Amygdala (tissue), 56 donors: ENCODE results near the gene LCORL.

ENCODE experiments used
- DNase-seq, 56 donors: peaks; one replicate each; lab custom pipeline; 2025; lab: John Stamatoyannopoulos, UW

The LCORL gene

GRCh38 chr4:17941731-17942130 is 79.8 kb downstream of the LCORL start:
- DNase-seq, result no peak

DNA sequence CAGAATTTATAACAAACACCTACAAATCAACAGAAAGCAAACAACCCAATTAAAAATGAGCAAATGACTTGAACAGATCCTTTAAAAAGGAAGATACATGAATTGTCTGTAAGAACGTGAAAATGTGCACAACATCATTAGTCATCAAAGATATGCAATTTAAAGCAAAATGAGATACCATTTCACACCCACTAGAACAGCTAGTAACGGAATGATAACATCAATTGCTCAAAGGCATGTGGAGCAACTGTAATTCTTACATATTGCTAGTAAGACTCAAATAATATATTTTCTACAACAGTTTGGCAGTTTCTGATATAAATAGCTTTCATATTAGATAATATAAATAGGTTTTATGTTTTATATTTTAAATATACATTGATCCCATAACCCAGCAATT is 82.5 kb downstream of the LCORL start:
- DNase-seq, result no peak

DNA sequence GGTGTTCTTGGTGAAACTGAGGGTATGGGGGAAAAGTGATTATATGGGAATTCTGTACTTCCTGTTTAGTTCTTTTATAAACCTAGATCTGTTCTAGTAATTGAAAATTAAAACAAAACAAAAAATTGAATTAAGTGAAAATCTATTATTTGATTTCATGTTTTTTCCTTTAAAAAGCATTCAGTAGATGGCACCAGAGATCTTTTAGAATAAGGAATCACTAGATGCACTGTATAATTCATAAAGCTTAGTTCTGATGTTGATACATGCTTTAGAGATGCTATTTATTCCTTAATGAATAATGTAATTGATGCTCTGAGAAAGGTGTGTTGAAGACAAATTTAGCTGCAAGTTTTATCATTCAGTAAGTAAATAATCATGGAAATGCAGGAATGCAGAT is 87.3 kb downstream of the LCORL start:
- DNase-seq, result no peak

DNA sequence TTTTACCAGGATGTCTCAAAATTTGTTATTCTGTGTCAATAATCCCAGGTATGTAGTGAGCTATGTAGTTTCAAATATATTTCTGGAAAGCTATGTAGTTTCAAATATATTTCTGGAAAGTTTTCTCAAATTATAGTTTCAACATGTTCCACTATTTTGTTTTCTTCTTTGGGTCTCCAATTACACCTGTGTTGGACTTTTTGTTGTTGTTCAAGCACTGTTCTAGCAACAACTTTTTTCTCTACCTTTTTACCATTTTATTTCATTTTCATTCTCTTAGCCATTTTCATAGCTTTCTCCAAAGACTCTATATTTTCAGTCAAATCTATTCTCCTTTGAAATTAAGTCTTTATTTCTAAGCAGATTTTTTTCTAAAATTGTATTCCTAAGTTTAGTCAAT is 88.4 kb downstream of the LCORL start:
- DNase-seq, result no peak

- DNase-seq, result no peak
Observed at GRCh38 chr4:17932041-17932440, 89.5 kb downstream of the LCORL start.

- no peak for DNase-seq
Observed at GRCh38 chr4:17930256-17930655, 91.3 kb downstream of the LCORL start.

DNA sequence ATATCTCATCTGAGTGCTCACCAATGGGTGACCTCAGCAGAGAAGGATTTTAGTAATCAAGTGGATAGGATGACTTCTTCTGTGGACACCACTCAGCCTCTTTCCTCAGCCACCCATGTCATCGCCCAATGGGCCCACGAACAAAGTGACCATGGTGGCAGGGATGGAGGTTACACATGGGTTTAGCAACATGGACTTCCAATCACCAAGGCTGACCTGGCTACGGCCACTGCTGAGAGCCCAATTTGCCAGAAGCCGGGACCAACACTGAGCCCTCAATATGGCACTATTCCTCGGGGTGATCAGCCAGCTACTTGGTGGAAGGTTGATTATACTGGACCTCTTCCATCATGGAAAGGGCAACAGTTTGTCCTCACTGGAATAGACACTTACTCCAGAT is 97.4 kb downstream of the LCORL start:
- no peak for DNase-seq

DNA sequence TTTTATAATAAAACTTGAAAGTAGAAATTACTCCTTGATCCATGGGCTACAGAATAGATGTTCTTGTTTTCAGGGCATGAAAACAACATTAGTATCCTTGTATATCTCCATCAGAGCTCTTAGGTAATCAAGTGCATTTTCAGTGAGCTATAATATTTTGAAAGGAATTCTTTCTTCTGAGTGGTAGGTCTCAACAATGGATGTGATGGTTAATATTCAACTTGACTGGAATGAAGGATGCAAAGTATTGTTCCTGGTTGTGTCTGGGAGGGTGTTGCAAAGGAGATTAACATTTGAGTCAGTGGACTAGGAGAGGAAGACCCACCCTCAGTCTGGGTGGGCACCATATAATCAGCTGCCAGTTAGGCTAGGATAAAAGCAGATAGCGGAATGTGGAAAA is 100.1 kb downstream of the LCORL start:
- DNase-seq, result no peak

DNA sequence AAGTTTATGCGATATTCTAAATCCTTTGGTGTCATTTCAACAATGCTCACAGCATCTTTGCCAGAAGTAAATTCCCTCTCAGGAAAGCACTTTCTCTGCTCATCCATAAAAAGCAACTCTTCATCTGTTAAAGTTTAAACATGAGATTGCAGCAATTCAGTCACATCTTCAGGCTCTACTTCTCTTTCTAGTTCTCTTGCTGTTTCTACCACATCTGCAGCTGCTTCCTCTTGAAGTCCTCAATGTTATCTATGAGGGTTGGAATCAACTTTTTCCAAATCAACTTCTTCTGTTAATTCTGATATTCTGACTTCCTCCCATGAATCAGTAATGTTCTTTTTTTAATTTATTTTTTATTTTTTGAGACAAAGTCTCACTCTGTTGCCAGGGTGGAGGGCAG is 100.9 kb downstream of the LCORL start:
- no peak for DNase-seq

GRCh38 chr4:17915439-17915838 is 106.1 kb downstream of the LCORL start:
- no peak for DNase-seq

- DNase-seq, result peak in 11 of 56 donors; percentile 0 to 39 (median 10)
Observed at GRCh38 chr4:17912011-17912410, 109.5 kb downstream of the LCORL start.

GRCh38 chr4:17911608-17912007 is 109.9 kb downstream of the LCORL start:
- no peak for DNase-seq

DNA sequence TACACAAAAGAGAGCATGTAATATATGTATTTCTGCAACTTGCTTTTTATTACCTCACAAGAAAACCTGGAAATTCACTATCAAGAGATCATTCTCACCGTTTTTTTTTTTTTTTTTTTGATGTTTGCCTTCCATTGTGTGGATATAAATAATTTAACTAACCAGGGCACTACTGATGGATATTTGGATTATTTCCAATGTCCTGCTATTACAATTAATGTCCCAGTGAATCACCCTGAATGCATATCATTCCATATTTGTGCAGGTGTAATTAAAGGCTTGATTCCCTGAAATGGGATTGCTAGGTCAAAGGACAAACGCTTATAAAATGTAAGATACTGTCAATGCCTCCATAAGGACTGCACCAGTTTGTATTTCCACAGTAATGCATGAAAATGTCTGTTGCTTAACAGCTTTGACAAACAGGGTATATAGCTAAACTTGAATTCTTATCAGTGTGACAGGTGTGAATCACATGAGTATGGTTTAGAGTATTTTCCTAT is 123.0 kb downstream of the LCORL start:
- no peak for DNase-seq

DNA sequence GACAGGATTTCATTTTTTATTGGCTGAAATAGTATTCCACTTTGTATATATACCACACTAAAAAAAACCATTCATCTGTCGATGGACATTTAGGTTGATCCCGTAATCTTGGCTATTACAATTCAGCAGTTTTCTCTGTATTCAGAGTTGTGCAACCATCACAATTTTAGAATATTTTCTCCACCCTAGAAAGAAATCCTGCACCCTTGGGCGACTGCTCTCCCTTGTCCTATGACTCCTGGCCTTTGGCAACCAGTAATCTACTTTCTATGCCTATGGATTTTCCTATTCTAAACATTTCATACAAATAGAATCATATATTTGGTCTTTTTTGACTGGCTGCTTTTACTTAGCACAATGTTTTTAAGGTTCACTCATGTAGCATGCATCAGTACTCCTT is 126.1 kb downstream of the LCORL start:
- DNase-seq, result no peak

DNA sequence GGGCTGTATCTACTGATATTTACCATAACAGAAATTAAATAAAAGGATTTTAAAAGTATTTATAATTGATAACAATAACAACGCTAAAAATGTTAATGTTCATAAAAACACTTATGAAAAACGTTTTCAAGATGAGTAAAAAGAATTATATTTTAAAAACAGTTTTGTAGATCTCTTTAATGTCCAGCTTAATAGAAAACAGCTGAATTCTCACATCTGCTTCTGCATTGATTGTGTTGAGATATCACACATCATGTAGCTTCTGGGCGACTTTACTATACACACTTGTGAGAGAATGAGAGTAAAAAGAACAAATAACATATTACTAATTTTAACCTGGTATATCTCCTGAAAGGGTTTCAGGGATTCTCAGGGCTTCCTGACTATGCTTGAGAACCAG is 127.1 kb downstream of the LCORL start:
- DNase-seq, result no peak

DNA sequence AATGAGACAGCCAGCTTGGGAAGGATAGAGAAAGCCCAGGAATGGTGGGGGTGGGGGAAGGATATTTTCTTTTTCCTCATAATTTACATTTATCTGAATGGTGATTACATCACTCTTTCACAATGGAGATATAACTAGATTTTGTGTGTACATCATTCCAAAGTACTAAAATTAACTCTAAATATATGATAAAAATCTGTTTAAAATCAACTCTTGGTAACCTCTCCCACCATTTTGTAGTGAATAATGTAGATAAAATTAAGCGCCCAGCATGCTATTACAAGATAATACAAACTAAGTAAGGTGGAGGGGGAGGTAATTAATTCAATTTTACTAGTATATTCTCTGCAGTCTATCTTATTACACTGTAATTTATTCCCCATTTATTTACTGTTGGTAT is 131.9 kb downstream of the LCORL start:
- no peak for DNase-seq

DNA sequence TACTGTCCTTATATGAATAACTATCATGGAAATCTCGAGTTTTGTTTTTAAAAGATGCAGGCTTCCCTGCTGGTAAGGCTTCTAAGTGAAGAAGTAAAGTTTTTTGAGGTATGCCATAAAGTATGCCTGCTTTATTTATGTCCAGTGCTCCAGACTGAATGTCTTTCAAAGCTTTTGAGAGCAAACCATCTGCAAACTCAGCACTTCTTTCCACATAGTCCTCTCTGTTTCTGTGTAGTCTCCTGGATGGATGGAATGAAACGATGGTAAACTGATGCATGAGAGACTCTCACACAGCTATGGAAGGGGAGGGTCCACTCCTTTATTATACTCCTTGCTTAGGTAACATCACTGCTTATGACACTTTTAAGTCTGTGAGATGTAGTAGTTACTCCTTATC is 137.0 kb downstream of the LCORL start:
- DNase-seq, result no peak

DNA sequence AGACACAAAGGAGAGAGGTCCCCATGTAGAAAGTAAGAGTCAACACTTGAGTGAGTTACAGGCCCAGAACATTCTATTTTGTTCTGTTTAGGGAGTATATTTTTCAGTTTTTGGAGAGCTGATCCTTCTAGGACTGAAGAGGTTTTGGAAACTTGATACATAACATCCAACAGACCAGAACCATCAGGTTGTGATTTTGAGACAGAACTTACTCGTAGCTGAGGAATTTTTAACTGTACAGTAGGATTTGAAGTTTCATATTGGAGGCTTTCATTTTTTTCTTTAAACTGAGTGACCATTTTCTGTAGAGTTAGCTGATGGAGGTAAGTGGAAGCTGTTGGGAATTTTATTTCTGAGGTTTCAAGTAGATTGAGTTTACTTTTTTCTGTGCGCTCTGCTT is 137.5 kb downstream of the LCORL start:
- DNase-seq, result no peak

DNA sequence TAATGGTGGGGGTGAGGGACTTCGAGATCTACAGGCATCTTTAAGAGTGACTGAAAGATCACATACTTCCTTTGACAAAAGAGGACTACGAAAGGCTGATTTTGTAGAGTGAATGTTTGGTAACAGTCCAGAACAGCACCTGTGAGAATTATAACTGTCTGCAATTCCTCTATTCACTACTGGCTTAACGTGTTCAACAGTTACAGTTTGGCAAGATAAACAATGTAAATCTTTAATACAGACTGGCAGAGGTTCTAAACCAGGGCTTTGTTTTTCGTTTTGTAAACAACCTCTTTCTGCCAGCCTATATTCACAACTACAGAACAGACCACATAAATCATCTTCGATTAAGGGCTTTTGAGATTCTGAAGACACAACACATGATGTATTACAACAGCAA is 143.9 kb downstream of the LCORL start:
- DNase-seq, result no peak

DNA sequence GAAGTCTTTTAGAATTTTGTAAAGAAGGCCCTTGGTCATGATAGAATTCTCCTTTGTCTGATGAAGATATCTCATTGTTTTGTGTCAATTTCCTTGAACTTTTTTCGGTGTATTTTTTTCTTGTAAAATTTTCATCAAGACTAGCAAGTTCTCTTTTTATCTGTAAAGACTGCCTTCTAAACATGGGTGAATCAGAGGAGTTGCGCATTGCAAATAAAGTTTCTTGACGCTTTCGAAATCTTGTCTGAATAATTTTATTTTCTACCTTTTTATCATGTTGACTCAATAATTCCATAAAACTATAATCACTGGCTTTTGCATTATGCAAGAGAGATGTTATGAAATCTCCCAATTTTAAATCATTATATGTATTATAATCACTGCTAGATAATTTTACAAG is 144.6 kb downstream of the LCORL start:
- no peak for DNase-seq

- DNase-seq, result no peak
Observed at GRCh38 chr4:17875402-17876070, 146.0 kb downstream of the LCORL start.

GRCh38 chr4:17869327-17869726 is 152.2 kb downstream of the LCORL start:
- no peak for DNase-seq

DNA sequence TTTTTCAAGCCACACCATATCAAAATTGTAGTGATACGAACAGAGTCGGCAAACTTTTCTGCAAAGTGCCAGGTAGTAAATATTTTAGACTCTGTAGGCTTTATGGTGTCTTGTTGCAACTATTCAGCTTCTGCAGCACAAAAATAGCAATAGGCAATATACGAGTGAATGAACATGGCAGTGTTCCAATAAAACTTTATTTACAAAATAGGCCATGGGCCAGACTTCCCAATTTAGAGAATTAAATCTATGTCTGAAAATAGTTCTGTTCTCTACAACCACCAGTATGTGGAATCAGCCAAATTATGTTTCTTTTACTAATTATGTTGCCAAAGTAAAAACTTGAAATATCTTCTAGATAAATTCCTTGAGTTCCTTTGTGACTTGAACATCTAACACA is 154.3 kb downstream of the LCORL start:
- DNase-seq, result no peak
